Fibroblast of villous mesenchyme (primary cell): Measurements from ENCODE around the gene RAD21L1. TPM values are rescaled to one million over a fixed set of nuclear protein-coding genes. Genes with fewer than 3 reads are reported as not detected.
"Not testable (repeated sequence)": the region's sequence is repeated elsewhere in the genome, so short reads cannot be mapped to it uniquely, and the experiment has no call there.

Experiments used
- DNase-seq: peaks from one replicate; pipeline ENCODE4 v3.0.0-alpha.2; 2010; ENCODE audit warnings: low read depth
- H3K4me3 ChIP-seq: 2 replicates; pipeline ENCODE4 v1.5.1; 2011; ENCODE audit warnings: low read depth, mild to moderate bottlenecking, low read length
- CTCF ChIP-seq: IDR thresholded peaks from 2 replicates; pipeline ENCODE4 v1.5.1; 2012; ENCODE audit warnings: low read depth, mild to moderate bottlenecking, low read length; ENCODE audit not compliant: insufficient read depth
- total RNA-seq: library from RNA; depleted of rRNA; stranded (reverse); fragments of >200 nt; gene quantifications from 2 replicates; pipeline ENCODE4 v1.2.3, GENCODE V29; 2012

Gene RAD21L1
- total RNA-seq, 1 donor: not detected

GRCh38 chr20:1242099-1242498 is 16.3 kb downstream of the RAD21L1 start:
- no peak overlapping the region for H3K4me3 ChIP-seq
- TF ChIP-seq CTCF: no peak
- DNase-seq: no peak

GRCh38 chr20:1242530-1242929 is 16.7 kb downstream of the RAD21L1 start:
- DNase-seq: peak; percentile 86
- no peak overlapping the region for H3K4me3 ChIP-seq
- no peak for TF ChIP-seq CTCF

GRCh38 chr20:1245578-1245977 is 19.7 kb downstream of the RAD21L1 start:
- no peak for DNase-seq
- no peak for TF ChIP-seq CTCF
- no peak overlapping the region for H3K4me3 ChIP-seq

- no peak overlapping the region for H3K4me3 ChIP-seq
- no peak for DNase-seq
- no peak for TF ChIP-seq CTCF
Measured at GRCh38 chr20:1247689-1248088, 21.8 kb downstream of the RAD21L1 start.

- not testable (repeated sequence) for DNase-seq, H3K4me3 ChIP-seq
Measured at GRCh38 chr20:1250282-1250681, 24.4 kb downstream of the RAD21L1 start.

GRCh38 chr20:1252416-1252815 is 26.6 kb downstream of the RAD21L1 start:
- H3K4me3 ChIP-seq: no peak overlapping the region
- TF ChIP-seq CTCF: no peak
- no peak for DNase-seq

- H3K4me3 ChIP-seq: no peak overlapping the region
- TF ChIP-seq CTCF: no peak
- peak; percentile 14 for DNase-seq
Measured at GRCh38 chr20:1254254-1254653, 28.4 kb downstream of the RAD21L1 start.
